Gastrocnemius medialis (tissue), 4 donors: ENCODE measurements around the gene RFC3.

Experiments used
- CTCF ChIP-seq, 5 experiments: fragments of 450-650 bp in 3 of 5; fragments of 200-600 bp in 2 of 5; sonication (generic) in 2 of 5; IDR thresholded peaks in 4 of 5; conservative IDR thresholded peaks in 1 of 5; 1 replicate in 4 of 5; 2 replicates in 1 of 5; pipeline ENCODE4 v1.5.1; 2016 to 2019; ENCODE audit warnings: antibody characterized with exemption in 5 of 5, mild to moderate bottlenecking in 3 of 5, moderate library complexity in 3 of 5
- POLR2A ChIP-seq, 2 donors: fragments of 450-650 bp; IDR thresholded peaks; one replicate each; pipeline ENCODE4 v1.6.1; 2017; ENCODE audit warnings: antibody characterized with exemption in 2 of 2, mild to moderate bottlenecking in 2 of 2, moderate library complexity in 2 of 2

- TF ChIP-seq CTCF (IDR thresholded peaks at IDR 0.05 in 4 of 5, conservative IDR thresholded peaks at IDR 0.05 in 1 of 5): no peak
- TF ChIP-seq POLR2A (IDR thresholded peaks at IDR 0.05): no peak
These were observed 9.2 kb downstream of the RFC3 start for GRCh38 chr13:33827139-33827538.
